ENCODE data around the gene GRIN3B. TPM values are rescaled to one million over a fixed set of nuclear protein-coding genes. Genes with fewer than 3 reads are reported as not detected.

Gene GRIN3B
- total RNA-seq, 2 donors from 2014 or later, result 0.05 TPM; not detected in 1

DNA sequence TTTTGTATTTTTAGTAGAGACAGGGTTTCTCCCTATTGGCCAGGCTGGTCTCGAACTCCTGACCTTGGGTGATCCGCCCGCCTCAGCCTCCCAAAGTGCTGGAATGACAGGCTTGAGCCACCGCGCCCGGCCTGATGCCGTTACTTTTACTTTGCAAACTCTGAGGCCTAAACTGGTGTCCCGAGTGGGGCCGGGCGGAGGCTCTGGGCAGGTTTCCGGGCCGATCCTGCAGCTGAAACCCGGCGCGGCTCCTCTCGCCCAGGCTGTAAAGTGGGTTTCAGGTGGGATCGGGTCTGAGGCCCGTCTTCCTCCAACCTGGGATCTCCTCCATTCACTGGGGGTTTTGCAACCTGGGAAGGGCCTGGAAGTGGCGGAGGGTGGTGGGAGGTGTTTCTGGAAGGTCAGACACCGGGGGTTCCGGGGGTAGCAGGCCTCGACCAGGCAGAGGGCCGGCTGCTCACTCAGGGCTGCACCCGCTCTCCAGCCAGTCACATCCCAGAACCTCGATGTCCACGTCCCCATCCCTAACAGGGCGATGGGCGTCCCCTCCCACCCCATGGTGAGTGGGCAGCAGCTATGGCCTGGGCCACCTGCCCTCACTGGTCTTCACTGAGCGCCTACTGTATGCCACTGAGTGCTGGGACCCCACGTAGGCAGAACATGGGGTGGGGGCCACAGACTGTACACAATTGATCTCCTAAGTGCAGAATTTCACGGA is 37.4 kb upstream of the GRIN3B start:
- intact Hi-C loops (cut with DNase I), result no loop called here
- no peak for DNase-seq (ENCODE audit: low spot score)

- DNase-seq (ENCODE audit: low spot score), result no peak
- intact Hi-C loops (cut with DNase I), result no loop called here
These were observed 36.7 kb upstream of the GRIN3B start for GRCh38 chr19:963486-963951.

- no peak for DNase-seq (ENCODE audit: low spot score)
- intact Hi-C loops (cut with DNase I), result no loop called here
These were observed 36.1 kb upstream of the GRIN3B start for GRCh38 chr19:964116-964520.

GRCh38 chr19:964761-965694 is 35.2 kb upstream of the GRIN3B start:
- DNase-seq (ENCODE audit: low spot score), result no peak
- intact Hi-C loops (cut with DNase I), result no loop called here

DNA sequence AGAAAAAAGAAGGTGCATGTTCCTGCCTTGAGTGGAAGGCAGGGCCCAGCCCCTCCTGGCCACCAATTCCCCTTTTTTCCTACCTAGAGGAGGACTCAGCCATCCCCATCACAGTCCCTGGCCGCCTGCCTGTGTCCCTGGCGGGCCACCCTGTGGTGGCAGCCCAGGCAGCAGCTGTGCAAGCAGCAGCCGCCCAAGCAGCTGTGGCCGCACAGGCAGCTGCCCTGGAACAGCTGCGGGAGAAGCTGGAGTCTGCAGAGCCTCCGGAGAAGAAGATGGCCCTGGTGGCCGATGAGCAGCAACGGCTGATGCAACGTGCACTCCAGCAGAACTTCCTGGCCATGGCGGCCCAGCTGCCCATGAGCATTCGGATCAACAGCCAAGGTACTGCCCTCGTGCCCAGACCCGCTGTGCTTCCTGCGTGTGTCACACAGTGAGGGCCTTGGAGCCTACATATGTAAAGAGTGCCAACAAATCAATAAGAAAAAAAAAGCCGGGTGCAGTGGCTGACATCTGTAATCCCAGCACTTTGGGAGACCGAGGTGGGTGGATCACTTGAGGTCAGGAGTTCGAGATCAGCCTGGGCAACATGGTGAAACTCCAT is 33.6 kb upstream of the GRIN3B start:
- intact Hi-C loops (cut with DNase I), result no loop called here
- no peak for DNase-seq (ENCODE audit: low spot score)

GRCh38 chr19:970695-971094 is 29.5 kb upstream of the GRIN3B start:
- DNase-seq (ENCODE audit: low spot score), result no peak
- intact Hi-C loops (cut with DNase I), result no loop called here

- DNase-seq (ENCODE audit: low spot score), result no peak
- intact Hi-C loops (cut with DNase I), result no loop called here
These were observed 28.4 kb upstream of the GRIN3B start for GRCh38 chr19:971795-972194.

DNA sequence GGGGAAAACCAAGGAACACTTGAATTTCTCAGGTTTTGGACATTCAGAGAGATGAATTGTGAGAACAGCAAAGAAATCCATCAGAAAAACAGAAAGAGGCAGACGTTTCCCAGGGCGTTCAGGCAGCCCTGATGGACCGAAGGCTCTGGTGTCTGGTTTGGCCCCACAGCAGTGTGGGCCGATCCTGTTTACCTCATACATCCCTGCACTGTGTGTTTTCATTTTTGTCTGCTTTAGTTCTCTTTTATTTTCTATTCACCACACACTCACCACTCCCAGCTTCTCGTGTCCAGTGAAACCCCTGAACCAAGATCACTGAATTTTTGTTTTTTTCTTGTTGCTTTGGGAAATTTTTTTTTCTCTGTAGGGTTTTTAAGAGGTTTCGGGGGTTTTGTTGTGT is 27.9 kb upstream of the GRIN3B start:
- intact Hi-C loops (cut with DNase I), result no loop called here
- DNase-seq (ENCODE audit: low spot score), result no peak

DNA sequence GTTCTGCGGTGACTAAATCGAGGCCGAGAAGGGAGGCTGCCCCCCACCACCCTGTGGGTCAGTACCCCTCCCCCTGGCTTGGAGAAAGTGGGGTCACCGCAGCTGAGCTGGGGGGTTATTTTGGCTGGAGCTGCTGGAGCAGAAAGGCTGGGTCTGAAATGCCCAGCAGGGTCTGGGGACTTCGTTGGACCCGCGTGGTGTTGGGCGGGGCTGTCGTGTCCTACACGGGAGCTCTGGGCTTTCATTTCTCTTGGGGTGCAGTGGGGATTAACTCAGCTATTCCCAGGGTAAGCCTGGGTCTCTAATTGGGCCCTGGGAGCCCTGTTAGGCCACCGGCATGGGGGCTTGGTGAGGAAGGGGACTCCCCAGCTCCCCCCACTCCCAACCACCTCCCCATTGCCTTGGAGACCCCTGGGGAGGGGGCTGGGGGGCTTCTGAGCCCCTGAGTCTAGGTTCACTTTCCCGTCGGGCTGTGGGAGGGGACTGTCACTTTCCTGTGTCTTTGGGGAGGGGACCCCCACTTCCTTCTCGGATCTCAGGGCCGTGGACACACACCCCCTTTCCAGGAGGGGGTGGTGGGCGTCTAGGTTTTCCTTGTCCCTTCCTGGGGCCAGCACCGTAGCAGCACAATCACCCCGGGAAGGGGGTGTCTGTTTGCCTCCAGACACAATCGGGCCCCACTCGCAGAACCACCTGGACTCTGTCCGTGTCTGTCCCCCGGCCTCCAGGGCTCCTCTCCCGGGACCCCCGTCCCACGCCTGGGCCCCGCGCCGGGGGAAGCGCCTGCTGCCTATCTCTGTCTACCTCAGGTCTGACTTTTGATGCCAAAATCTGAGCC is 26.3 kb upstream of the GRIN3B start:
- intact Hi-C loops (cut with DNase I), result no loop called here
- DNase-seq (ENCODE audit: low spot score), result no peak

- DNase-seq (ENCODE audit: low spot score), result no peak
- intact Hi-C loops (cut with DNase I), result no loop called here
These were observed 25.5 kb upstream of the GRIN3B start for GRCh38 chr19:974564-975257.

DNA sequence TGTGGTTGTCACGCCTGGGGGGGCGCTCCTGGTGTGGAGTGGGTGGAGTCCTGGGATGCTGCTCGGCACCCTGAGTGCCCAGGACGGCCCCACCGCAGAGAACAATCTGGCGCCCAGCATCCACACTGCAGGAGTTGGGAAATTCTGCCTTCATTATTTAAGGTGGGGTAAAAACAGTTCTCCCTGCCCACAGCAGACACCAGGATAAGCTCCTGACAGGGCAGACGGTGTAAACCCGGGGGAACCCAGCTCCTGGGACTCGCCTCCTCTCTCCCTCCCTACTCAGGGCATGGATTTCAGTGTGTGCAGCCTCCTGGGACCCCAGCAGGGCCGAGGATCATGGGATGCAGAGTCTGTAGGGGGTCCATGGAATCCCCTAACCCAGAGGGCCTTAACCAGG is 23.7 kb upstream of the GRIN3B start:
- DNase-seq (ENCODE audit: low spot score), result no peak
- intact Hi-C loops (cut with DNase I), result no loop called here

GRCh38 chr19:977058-977464 is 23.2 kb upstream of the GRIN3B start:
- no peak for DNase-seq (ENCODE audit: low spot score)
- intact Hi-C loops (cut with DNase I), result loop anchor here in 1 of 2 donors (1.0 kb wide), 1 partner anchor 23 kb away; the partner anchor contains the start of gene GRIN3B

DNA sequence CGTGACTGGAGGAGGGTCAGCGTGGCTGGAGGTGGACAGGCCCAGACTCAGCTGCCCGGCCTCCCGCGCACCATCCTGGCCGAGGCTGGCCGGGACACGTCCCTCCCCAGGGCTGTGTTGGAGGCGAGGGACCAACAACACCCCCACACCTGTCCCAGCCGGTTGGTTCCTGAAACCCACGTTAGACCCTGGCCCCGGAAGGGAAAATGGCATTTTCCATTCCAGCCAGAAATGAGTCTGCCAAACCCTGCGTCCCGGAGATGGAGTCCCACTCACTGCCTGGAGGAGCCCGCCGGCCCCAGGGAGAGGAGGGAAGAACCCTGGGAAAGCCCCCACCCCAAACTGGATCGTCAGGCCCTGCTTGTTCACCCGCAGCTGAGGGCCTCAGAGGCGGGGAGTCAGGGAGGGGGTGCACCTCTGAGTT is 20.9 kb upstream of the GRIN3B start:
- intact Hi-C loops (cut with DNase I), result no loop called here
- DNase-seq (ENCODE audit: low spot score), result no peak

GRCh38 chr19:980133-980998 is 19.9 kb upstream of the GRIN3B start:
- intact Hi-C loops (cut with DNase I), result loop anchor here (2.0 to 10.0 kb wide), 2 partner anchors 58 to 126 kb away; partner anchors contain the start of genes CFD (in 1 of the 2) and ELANE (in 1 of the 2)
- DNase-seq (ENCODE audit: low spot score), result no peak

DNA sequence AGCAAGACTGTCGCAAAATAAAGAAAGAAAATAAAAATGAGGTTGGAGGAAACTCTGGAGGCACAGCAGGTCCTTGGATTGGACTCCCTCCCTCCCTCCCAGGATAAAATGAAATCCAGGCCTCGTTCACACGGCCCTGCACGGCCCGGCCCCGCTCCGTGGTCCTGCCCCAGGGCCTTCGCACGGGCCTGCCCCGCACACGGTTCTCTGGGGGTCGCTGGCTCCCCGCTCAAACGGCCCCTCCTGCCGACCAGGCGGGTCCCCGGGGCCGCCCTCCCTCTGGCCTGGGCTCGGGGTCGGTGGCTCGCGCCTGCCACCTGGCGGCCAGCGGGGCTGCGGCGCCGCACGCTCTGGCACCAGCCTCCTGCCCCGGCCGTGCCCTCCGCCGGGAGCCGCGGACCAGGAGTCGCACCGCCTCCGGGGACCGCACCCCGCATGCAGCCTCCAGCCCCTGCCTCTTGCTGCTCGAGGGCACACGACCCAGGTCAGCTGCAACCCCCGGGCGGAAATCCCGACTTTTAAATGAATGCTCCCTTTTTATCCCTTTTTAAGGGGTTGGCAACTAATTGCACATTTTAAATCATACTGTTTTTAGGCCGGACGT is 17.6 kb upstream of the GRIN3B start:
- peak; percentile 90 for DNase-seq (ENCODE audit: low spot score)

GRCh38 chr19:984165-984967 is 15.9 kb upstream of the GRIN3B start, which contains the start of gene WDR18:
Gene WDR18 (plus strand): TSS chr19:984345. CDS start chr19:984354, 9 bp downstream.
- intact Hi-C loops (cut with DNase I), result loop anchor here in 1 of 2 donors (10.0 kb wide), 1 partner anchor 130 kb away; the partner anchor contains the start of genes CFD and ELANE
- DNase-seq (ENCODE audit: low spot score), result peak; percentile 98

More for the DNA sequence above, 17.6 kb upstream of the GRIN3B start:
- intact Hi-C loops (cut with DNase I), result loop anchor here (2.0 to 10.0 kb wide), 3 partner anchors 62 to 128 kb away; partner anchors contain the start of genes CFD (in 1 of the 2) and ELANE (in 1 of the 2)

All from posterior vena cava (tissue), 2 donors.